Thyroid gland (tissue), 4 donors: ENCODE measurements around the gene SBK1. TPM values are rescaled to one million over a fixed set of nuclear protein-coding genes. Genes with fewer than 3 reads are reported as not detected.
A peak's percentile ranks its signal among the peaks of the same experiment; 100 is the strongest.
"Not testable (repeated sequence)": the region's sequence is repeated elsewhere in the genome, so short reads cannot be mapped to it uniquely, and the experiment has no call there.

Source experiments
- DNase-seq, 2 donors: peaks; one replicate each; pipeline ENCODE4 v3.0.0-alpha.2; 2019
- H3K27ac ChIP-seq, 3 donors: fragments of 200-600 bp; sonication (generic); 1 replicate in 2 of 3; 2 replicates in 1 of 3; pipeline ENCODE4 v1.5.1; 2016 to 2019; ENCODE audit warnings: mild to moderate bottlenecking in 1 of 3, moderate library complexity in 1 of 3
- H3K27me3 ChIP-seq: fragments of 200-600 bp; sonication (generic); one replicate; pipeline ENCODE4 v1.5.1; 2019
- H3K36me3 ChIP-seq, 2 donors: fragments of 200-600 bp; sonication (generic); one replicate each; pipeline ENCODE4 v1.5.1; 2016 to 2019
- H3K4me1 ChIP-seq, 2 donors: fragments of 200-600 bp; sonication (generic); one replicate each; pipeline ENCODE4 v1.5.1; 2017 to 2019
- H3K4me3 ChIP-seq, 3 donors: fragments of 200-600 bp; sonication (generic); replicated peaks in 1 of 3; 1 replicate in 2 of 3; 2 replicates in 1 of 3; pipeline ENCODE4 v1.5.1; 2016; ENCODE audit warnings: mild to moderate bottlenecking in 1 of 3
- H3K9me3 ChIP-seq: fragments of 200-600 bp; sonication (generic); one replicate; pipeline ENCODE4 v1.5.1; 2017
- WGBS, 2 donors: methylation state at CpG; one replicate each; pipeline ENCODE4 v1.1.5; 2017; 5-methylcytosine and 5-hydroxymethylcytosine counted together
- intact Hi-C: fragments of 100-400 bp; cut with DNase I; formaldehyde crosslinking; loops from one replicate; pipeline ENCODE4 v1.15.1; 2023
- small RNA-seq: library from RNA; depleted of rRNA; stranded (forward); fragments of <200 nt; gene quantifications from one replicate; pipeline ENCODE3, GENCODE V24; 2016
- total RNA-seq, 4 donors: library from RNA; depleted of rRNA; stranded (reverse); fragments of >200 nt; gene quantifications; one replicate each; pipeline ENCODE4 v1.2.3, GENCODE V29; 2016
- TF ChIP-seq, protein P1 (sequence below), 6 experiments: fragments of 200-600 bp in 3 of 6; fragments of 450-650 bp in 3 of 6; sonication (generic) in 3 of 6; IDR thresholded peaks; one replicate each; pipeline ENCODE4 v1.5.1; 2016 to 2019; ENCODE audit warnings: antibody characterized with exemption in 6 of 6, mild to moderate bottlenecking in 2 of 6, inconsistent platforms in 1 of 6, moderate library complexity in 1 of 6

Gene SBK1
- total RNA-seq, 4 donors from 2014 or later = 2.8 to 6.8 (median 4.8) TPM

DNA sequence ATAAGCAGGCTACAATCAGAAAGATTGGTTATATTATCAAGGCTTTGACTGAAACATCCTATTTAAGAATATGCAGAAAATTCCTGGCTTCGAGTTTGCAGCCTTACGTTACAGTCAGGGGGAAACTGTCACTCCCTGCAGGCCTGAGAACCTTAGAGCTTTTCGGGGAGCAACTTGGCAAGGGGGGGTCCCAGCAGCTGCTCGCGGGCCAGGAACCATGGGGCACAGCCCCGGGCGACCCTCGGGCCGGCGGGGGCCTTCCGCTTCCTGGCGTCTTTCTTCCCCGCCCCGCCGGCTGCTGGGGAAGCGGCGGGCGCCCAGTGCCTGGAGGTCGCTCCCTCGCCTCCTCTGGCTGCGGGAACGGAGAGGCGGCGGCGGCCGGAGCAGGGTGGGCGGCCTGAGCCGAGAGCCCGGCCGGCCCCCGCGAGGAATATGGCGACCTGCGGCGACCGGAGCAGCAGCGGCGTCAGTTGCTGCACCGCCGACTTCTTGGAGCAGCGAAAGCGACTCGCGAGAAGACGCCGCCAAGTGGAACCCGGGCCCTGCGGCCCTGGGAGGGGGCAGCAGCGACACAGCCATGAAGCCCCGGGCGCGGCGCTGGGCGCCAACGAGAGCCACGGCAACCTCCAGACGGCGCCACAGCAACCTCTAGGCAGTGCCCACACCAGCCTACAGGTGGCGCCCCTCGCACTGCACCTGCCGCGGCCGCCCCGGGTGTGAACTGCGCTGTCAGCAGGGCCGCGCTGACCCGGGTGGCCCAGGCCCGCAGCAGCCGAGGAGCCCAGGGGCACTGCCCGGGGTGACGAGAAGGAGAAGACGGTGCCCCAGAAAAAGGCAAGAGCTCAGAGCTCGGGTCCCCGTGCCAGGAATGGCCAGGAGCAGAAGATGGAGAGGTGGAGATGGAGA is 72.2 kb downstream of the SBK1 start:
- H3K9me3 ChIP-seq, H3K27me3 ChIP-seq, H3K4me1 ChIP-seq, H3K36me3 ChIP-seq, H3K27ac ChIP-seq, H3K4me3 ChIP-seq, intact Hi-C loops: not testable (repeated sequence)
- peak in 1 of 2 donors; percentile 9 for DNase-seq
- TF ChIP-seq, protein P1, sequence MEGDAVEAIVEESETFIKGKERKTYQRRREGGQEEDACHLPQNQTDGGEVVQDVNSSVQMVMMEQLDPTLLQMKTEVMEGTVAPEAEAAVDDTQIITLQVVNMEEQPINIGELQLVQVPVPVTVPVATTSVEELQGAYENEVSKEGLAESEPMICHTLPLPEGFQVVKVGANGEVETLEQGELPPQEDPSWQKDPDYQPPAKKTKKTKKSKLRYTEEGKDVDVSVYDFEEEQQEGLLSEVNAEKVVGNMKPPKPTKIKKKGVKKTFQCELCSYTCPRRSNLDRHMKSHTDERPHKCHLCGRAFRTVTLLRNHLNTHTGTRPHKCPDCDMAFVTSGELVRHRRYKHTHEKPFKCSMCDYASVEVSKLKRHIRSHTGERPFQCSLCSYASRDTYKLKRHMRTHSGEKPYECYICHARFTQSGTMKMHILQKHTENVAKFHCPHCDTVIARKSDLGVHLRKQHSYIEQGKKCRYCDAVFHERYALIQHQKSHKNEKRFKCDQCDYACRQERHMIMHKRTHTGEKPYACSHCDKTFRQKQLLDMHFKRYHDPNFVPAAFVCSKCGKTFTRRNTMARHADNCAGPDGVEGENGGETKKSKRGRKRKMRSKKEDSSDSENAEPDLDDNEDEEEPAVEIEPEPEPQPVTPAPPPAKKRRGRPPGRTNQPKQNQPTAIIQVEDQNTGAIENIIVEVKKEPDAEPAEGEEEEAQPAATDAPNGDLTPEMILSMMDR (IDR thresholded peaks at IDR 0.05) = peak in 1 of 6 experiments; percentile 22
- WGBS, 2 donors = 0 to 6% methylated on average over 4 of the region's 75 CpGs

DNA sequence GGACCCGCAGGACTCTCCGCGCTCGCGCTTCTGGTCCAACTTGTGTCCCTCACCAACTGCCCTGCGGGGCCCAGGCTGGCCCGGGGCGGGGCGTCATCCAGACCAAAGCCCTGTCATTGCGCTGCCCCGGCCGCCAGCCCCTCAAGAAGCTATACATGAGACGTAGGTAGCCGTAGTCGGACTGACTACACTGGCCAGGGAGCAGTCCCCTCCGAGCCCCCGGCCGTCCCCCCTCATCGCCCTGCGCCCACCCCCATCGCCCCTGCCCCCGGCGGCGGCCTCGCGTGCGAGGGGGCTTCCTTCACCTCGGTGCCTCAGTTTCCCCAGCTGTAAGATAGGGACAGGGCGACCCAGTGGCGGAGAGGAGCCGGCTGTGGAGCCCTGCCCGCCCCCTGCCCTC is 75.6 kb downstream of the SBK1 start:
- H3K27me3 ChIP-seq, intact Hi-C loops, H3K4me3 ChIP-seq, H3K4me1 ChIP-seq, H3K9me3 ChIP-seq, DNase-seq, H3K27ac ChIP-seq, H3K36me3 ChIP-seq: not testable (repeated sequence)
- WGBS, 2 donors = 26% methylated on average over 10 of the region's 32 CpGs; no CpG with 5 or more reads in 1 of the 2 donors

Small RNA genes within 50 kb of the gene (small RNA-seq; reads per million reads assigned to genes)
- gene AC138904.2 = not detected

Other genes starting within 250 kb of the SBK1 start
- not detected for gene GSG1L, start 228.8 kb upstream of the SBK1 start, total RNA-seq
- 100 to 1,000 TPM in 3 of 4 donors, 10 to 100 TPM in 1; 88.2 to 160 (median 118) TPM for gene XPO6, start 80.6 kb upstream of the SBK1 start, total RNA-seq
- gene NPIPB6, start 71.0 kb downstream of the SBK1 start, total RNA-seq = 10 to 100 TPM in 1 of 4 donors, 1 to 10 TPM in 2, not detected in 1; 2.5 to 10.5 (median 6.3) TPM
- 100 to 1,000 TPM in 2 of 4 donors, 10 to 100 TPM in 2; 64.5 to 220 (median 105) TPM for gene EIF3CL, start 111.3 kb downstream of the SBK1 start, total RNA-seq
- not detected for gene NPIPB7, start 179.8 kb downstream of the SBK1 start, total RNA-seq
- gene CLN3, start 199.5 kb downstream of the SBK1 start, total RNA-seq = 10 to 100 TPM; 32.5 to 80.9 (median 50.3) TPM
- 1 to 10 TPM in 2 of 4 donors, under 1 TPM in 2; 0.42 to 1.1 (median 0.78) TPM for gene APOBR, start 202.1 kb downstream of the SBK1 start, total RNA-seq
- under 1 TPM in 1 of 4 donors, not detected in 3; 0.45 TPM for gene IL27, start 214.3 kb downstream of the SBK1 start, total RNA-seq
- gene NUPR1, start 246.4 kb downstream of the SBK1 start, total RNA-seq = 1,000 to 10,000 TPM in 1 of 4 donors, 100 to 1,000 TPM in 2, 10 to 100 TPM in 1; 53.3 to 1,103 (median 535) TPM